GM23338 (cell line): ENCODE data around the gene C1orf56. TPM values are rescaled to one million over a fixed set of nuclear protein-coding genes. Genes with fewer than 3 reads are reported as not detected.

Experiments
- ATAC-seq: fragments of 200-7000 bp; cut with Tn5 transposase; 3 replicates; pipeline ENCODE4 v1.9.1; 2020
- DNase-seq: peaks from one replicate; pipeline ENCODE4 v3.0.0-alpha.2; 2015; ENCODE audit warnings: low spot score
- H2AFZ ChIP-seq: fragments of 200-600 bp; sonication (generic); 2 replicates; pipeline ENCODE4 v1.8.0; 2016; ENCODE audit warnings: antibody characterized with exemption, mild to moderate bottlenecking, moderate library complexity
- H3F3A ChIP-seq: fragments of 200-600 bp; sonication (generic); replicated peaks from 2 replicates; pipeline ENCODE4 v1.8.0; 2017; ENCODE audit warnings: antibody characterized with exemption, mixed run types, low read depth
- H3K27ac ChIP-seq: fragments of 200-600 bp; sonication (generic); 2 replicates; pipeline ENCODE4 v1.6.1; 2016; ENCODE audit warnings: low read depth
- H3K27me3 ChIP-seq: fragments of 200-600 bp; sonication (generic); 2 replicates; pipeline ENCODE4 v1.8.0; 2016; ENCODE audit warnings: mild to moderate bottlenecking, mixed run types, moderate library complexity; ENCODE audit not compliant: insufficient read depth
- H3K36me3 ChIP-seq: fragments of 200-600 bp; sonication (generic); 2 replicates; pipeline ENCODE4 v1.8.0; 2016; ENCODE audit warnings: mild to moderate bottlenecking; ENCODE audit not compliant: insufficient read depth
- H3K4me1 ChIP-seq: fragments of 200-600 bp; sonication (generic); 2 replicates; pipeline ENCODE4 v1.8.0; 2016; ENCODE audit warnings: mild to moderate bottlenecking, moderate library complexity; ENCODE audit not compliant: insufficient read depth
- H3K4me2 ChIP-seq: fragments of 200-600 bp; sonication (generic); 2 replicates; pipeline ENCODE4 v1.7.1; 2017; ENCODE audit warnings: mixed run types
- H3K4me3 ChIP-seq: fragments of 200-600 bp; sonication (generic); 2 replicates; pipeline ENCODE4 v1.6.1; 2016; ENCODE audit warnings: mixed run types
- H3K79me2 ChIP-seq: fragments of 200-600 bp; sonication (generic); replicated peaks from 2 replicates; pipeline ENCODE4 v1.8.0; 2017; ENCODE audit warnings: mild to moderate bottlenecking; ENCODE audit not compliant: insufficient read depth
- H3K9me2 ChIP-seq: fragments of 200-600 bp; sonication (generic); 2 replicates; pipeline ENCODE4 v1.8.0; 2017; ENCODE audit not compliant: insufficient read depth
- H4K20me1 ChIP-seq: fragments of 200-600 bp; sonication (generic); replicated peaks from 2 replicates; pipeline ENCODE4 v1.8.0; 2017; ENCODE audit warnings: mild to moderate bottlenecking; ENCODE audit not compliant: insufficient read depth
- H3K27ac Mint-ChIP-seq: 2 replicates; pipeline ENCODE4 v1.8.0; 2020; ENCODE audit warnings: inconsistent platforms, mild to moderate bottlenecking, moderate library complexity, mixed read lengths
- H3K27me3 Mint-ChIP-seq: 3 replicates; pipeline ENCODE4 v1.8.0; 2022; ENCODE audit warnings: low read depth, mild to moderate bottlenecking, moderate library complexity, mixed read lengths, inconsistent platforms; ENCODE audit not compliant: insufficient read depth, poor library complexity
- H3K36me3 Mint-ChIP-seq: 3 replicates; pipeline ENCODE4 v1.8.0; 2021; ENCODE audit warnings: low read depth, mild to moderate bottlenecking, inconsistent platforms, moderate library complexity, mixed read lengths
- H3K4me1 Mint-ChIP-seq: 3 replicates; pipeline ENCODE4 v1.8.0; 2020; ENCODE audit warnings: mild to moderate bottlenecking, inconsistent platforms, mixed read lengths
- H3K4me3 Mint-ChIP-seq: 3 replicates; pipeline ENCODE4 v1.8.0; 2021; ENCODE audit warnings: moderate library complexity, mild to moderate bottlenecking, inconsistent platforms, mixed read lengths
- H3K9me3 Mint-ChIP-seq: 3 replicates; pipeline ENCODE4 v1.8.0; 2020; ENCODE audit warnings: moderate library complexity, mild to moderate bottlenecking, inconsistent platforms, mixed read lengths
- ETS1 ChIP-seq: IDR thresholded peaks from 2 replicates; pipeline ENCODE4 v1.6.1; 2016; ENCODE audit warnings: antibody characterized with exemption
- EZH2 ChIP-seq: fragments of 200-600 bp; sonication (generic); IDR thresholded peaks from one replicate; pipeline ENCODE4 v1.8.0; 2017; ENCODE audit warnings: antibody characterized with exemption, mild to moderate bottlenecking, low read depth; ENCODE audit not compliant: unreplicated experiment
- NANOG ChIP-seq: IDR thresholded peaks from 2 replicates; pipeline ENCODE4 v1.6.1; 2016; ENCODE audit warnings: antibody characterized with exemption, borderline replicate concordance
- POLR2AphosphoS5 ChIP-seq: IDR thresholded peaks from 2 replicates; pipeline ENCODE4 v1.6.1; 2016; ENCODE audit warnings: antibody characterized with exemption, low read depth
- ZNF114 ChIP-seq: fragments of 250-450 bp; sonication (Bioruptor Pico); IDR thresholded peaks from 2 replicates; pipeline ENCODE4 v1.5.0; 2020; ENCODE audit warnings: mild to moderate bottlenecking, moderate library complexity
- ZNF462 ChIP-seq: fragments of 250-450 bp; sonication (Bioruptor Pico); IDR thresholded peaks from 2 replicates; pipeline ENCODE4 v1.5.0; 2020; ENCODE audit warnings: mild to moderate bottlenecking, moderate library complexity
- polyA plus RNA-seq: library from polyadenylated mRNA; unstranded; fragments of >200 nt; fragmentation: Nextera tagmentation; extraction: Ambion mirVana; gene quantifications from 2 replicates; pipeline ENCODE4 v1.2.1, GENCODE V29; 2016
- total RNA-seq: library from RNA; depleted of rRNA; stranded (reverse); fragments of >200 nt; shearing (Covaris generic); gene quantifications from 2 replicates; pipeline ENCODE4 v1.2.3, GENCODE V29; 2014
- TF ChIP-seq, protein P1 (sequence below), 2 experiments: fragments of 200-600 bp in 1 of 2; sonication (generic) in 1 of 2; conservative IDR thresholded peaks; 2 replicates each; pipeline versions ENCODE4 v1.5.1 to v1.6.1; 2016 to 2017; ENCODE audit warnings: antibody characterized with exemption in 2 of 2, low read depth in 2 of 2, mild to moderate bottlenecking in 2 of 2, moderate library complexity in 1 of 2

Gene C1orf56
- total and polyA plus RNA-seq, 2 experiments from 2014 or later = 3.9 to 27.8 TPM

GRCh38 chr1:151069103-151069486 lies 21.5 kb downstream of the C1orf56 start:
- Histone ChIP-seq H3K27ac (peak overlapping the region; percentile 99; the same call in 1 of the 2 replicates), H3K9me2 (no peaks in the 10 kb centered on the region)

More at GRCh38 chr1:151069103-151069486, 21.5 kb downstream of the C1orf56 start:
- Mint-ChIP-seq H3K27me3 (peaks cover 13% of the 10 kb centered on the region), H3K4me3 (peak overlapping the region; percentile 97), H3K4me1 (peaks cover 14% of the 10 kb centered on the region), H3K9me3 (no peaks in the 10 kb centered on the region), H3K27ac (no peak overlapping the region), H3K36me3 (peaks cover 32% of the 10 kb centered on the region)
- Histone ChIP-seq H3K4me2 (peak overlapping the region; percentile 95; the same call in 1 of the 2 replicates), H4K20me1 (no peaks in the 10 kb centered on the region), H3F3A (peaks cover 28% of the 10 kb centered on the region), H3K36me3 (0 out of 2 replicates have a peak, but pooled peaks cover 2% of the 10 kb centered on the region), H3K4me1 (peaks cover 6% of the 10 kb centered on the region; the same call in 1 of the 2 replicates), H3K79me2 (peaks cover 21% of the 10 kb centered on the region), H3K27me3 (no peaks in the 10 kb centered on the region), H2AFZ (no peak overlapping the region), H3K4me3 (0 out of 2 replicates have a peak overlapping the region, but pooled peaks have one; percentile 92)
- no peak for TF ChIP-seq POLR2AphosphoS5
- TF ChIP-seq EZH2 = no peak
- no peak for TF ChIP-seq NANOG
- TF ChIP-seq ZNF462 (CRISPR knock-in tag) = no peak
- no peak for TF ChIP-seq ZNF114 (CRISPR knock-in tag)
- TF ChIP-seq, protein P1, sequence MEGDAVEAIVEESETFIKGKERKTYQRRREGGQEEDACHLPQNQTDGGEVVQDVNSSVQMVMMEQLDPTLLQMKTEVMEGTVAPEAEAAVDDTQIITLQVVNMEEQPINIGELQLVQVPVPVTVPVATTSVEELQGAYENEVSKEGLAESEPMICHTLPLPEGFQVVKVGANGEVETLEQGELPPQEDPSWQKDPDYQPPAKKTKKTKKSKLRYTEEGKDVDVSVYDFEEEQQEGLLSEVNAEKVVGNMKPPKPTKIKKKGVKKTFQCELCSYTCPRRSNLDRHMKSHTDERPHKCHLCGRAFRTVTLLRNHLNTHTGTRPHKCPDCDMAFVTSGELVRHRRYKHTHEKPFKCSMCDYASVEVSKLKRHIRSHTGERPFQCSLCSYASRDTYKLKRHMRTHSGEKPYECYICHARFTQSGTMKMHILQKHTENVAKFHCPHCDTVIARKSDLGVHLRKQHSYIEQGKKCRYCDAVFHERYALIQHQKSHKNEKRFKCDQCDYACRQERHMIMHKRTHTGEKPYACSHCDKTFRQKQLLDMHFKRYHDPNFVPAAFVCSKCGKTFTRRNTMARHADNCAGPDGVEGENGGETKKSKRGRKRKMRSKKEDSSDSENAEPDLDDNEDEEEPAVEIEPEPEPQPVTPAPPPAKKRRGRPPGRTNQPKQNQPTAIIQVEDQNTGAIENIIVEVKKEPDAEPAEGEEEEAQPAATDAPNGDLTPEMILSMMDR (conservative IDR thresholded peaks at IDR 0.05; ENCODE audit: low read depth in 2 of 2) = no peak
- TF ChIP-seq ETS1 = no peak
- DNase-seq = no peak
- ATAC-seq = no peak
